EH (cell line): Measurements from ENCODE around the gene IDS.
"Not testable (repeated sequence)": the region's sequence is repeated elsewhere in the genome, so short reads cannot be mapped to it uniquely, and the experiment has no call there.

Experiments
- DNase-seq: peaks from one replicate; pipeline ENCODE4 v3.0.0-alpha.2; 2015; ENCODE audit warnings: low read depth

The IDS gene

DNA sequence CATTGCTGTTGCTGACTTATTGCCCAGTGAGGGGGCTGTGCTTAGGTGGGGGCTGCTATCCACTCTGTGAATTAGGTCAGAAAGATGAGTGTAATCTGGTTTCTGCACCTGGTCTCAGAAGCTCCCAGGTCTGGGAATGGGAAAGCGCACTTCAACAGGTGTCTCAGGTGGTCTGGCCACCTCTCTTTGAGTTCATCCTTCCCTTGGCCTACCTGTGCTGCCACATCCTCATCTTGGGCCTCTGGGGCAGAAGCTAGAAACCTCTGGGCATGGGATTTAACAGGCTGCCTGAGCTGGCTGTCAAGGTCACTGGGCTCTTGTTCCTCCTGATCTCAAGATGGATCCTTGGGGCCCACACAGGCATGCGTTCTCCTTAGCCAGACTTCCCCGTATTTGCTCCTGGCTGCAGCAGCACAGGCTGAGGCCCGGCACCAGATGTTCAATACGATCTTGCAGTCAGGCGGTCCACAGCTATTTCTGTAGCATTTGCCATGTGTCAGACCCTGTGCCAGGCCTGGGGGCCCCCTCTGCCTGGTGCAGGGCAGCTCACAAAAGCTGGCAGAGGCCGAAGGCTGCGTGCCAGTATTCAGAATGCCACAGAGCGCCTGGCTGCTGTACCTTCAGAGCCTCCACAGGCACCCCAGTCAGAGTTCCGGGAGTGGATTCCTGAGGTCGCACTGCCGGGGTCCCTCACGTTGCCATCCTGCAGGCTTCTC, 21.4 kb upstream of the IDS start:
- not testable (repeated sequence) for DNase-seq

- not testable (repeated sequence) for DNase-seq
Measured at GRCh38 chrX:149525903-149526302, 20.8 kb upstream of the IDS start.

- peak; percentile 85 for DNase-seq
Measured at GRCh38 chrX:149525389-149525788, 20.3 kb upstream of the IDS start.

DNA sequence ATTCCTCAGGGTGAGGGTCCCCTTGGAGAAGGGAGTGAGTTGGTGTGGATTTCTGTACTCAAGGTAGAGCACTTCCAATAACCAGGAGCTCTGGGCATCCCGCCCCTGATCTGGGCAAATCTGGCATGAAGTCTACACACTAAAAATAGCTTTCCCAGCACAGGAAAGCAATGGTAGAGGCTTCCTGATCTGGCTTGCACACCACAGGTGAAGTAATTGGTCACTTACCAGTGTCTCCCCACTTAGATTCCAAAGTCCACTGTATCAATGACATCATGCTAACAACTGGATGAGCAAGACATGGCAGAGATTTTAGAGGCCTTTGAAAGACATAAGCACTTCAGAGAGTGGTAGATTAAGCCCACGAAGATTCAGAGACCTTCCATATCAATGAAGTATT, 17.8 kb upstream of the IDS start:
- DNase-seq = no peak

DNA sequence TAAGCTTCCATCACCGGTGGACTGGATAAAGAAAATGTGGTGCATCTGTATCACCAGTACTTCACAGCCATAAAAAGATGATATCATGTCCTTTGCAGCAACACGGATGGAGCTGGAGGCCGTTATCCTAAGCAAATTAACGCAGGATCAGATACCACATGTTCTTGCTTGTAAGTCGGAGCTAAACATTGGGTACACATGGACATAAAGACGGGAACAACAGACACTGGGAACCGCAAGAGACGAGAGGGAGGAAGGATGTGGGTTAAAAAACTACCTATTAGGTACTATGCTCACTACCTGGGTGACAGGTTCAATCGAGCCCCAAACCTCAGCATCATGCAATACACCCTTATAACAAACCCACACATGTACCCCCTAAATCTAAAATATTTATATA, 16.3 kb upstream of the IDS start:
- no peak for DNase-seq

- peak; percentile 42 for DNase-seq
Measured at GRCh38 chrX:149520636-149521277, 15.7 kb upstream of the IDS start.

DNA sequence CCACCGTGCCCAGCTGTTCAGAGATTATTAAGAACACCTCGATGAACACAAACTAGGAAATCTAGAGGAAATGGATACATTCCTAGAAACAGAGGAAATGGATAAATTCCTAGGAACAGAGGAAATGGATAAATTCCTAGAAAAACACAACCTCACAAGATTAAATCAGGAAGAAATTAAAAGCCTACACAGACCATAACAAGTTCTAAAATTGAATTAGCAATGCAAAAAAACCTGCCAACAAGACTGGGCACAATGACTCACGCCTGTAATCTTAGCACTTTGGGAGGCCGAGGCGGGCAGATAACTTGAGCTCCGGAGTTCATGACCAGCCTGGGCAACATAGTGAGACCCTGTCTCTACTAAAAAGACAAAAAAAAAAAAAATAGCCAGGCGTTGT, 13.1 kb upstream of the IDS start:
- no peak for DNase-seq

- DNase-seq = no peak
Measured at GRCh38 chrX:149517308-149517707, 12.2 kb upstream of the IDS start.

DNA sequence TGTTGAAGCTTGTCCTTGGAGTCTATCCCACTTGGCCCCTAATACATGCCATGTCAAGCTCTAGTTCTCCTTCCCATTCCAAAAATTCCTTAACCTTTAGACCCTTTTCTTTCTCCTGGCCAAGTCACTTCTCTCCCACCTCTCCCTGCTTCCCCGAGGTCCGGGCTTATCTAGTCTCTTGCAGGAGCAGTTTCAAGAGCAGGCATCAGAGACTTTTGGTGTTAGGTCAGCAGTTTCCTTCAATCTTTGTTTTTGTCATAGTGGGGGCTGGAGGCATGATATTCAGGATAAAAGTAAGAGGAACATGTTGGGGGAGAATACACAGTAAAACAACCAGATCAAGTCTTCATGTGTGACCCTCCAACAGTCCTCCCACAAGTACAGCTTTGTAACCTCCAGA, 11.5 kb upstream of the IDS start:
- DNase-seq = no peak

DNA sequence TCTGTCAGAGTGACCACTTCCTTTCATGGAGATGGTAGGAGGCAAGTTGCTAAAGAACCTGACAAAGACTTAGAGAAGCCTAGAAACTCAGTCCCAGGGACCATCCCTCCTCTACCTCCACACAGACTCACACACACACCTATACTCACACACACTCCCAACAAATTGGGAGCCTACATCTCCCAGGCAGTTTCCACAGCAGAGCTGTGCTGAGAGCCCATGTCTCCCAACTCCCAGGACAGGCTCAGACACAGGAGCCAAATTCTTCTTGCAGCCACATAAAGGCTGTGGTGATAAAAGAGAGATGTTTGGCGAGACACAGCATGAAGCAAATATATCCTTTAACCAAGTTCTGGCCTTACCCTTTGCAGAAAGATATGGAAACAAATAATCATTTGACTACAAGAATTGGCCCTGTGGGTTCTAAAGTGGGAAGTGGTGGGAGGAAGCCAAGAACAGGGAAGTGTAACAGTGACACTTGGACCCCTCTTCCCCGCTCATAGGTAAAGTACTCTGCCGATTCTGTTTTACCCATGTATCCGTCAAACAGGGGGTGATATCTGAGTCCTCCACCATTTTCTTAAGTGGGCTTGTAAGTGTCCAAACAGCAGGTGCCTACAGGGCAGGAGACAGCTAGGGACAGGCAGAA, 11.0 kb upstream of the IDS start:
- no peak for DNase-seq

GRCh38 chrX:149513825-149514428, 8.8 kb upstream of the IDS start:
- peak; percentile 42 for DNase-seq

DNA sequence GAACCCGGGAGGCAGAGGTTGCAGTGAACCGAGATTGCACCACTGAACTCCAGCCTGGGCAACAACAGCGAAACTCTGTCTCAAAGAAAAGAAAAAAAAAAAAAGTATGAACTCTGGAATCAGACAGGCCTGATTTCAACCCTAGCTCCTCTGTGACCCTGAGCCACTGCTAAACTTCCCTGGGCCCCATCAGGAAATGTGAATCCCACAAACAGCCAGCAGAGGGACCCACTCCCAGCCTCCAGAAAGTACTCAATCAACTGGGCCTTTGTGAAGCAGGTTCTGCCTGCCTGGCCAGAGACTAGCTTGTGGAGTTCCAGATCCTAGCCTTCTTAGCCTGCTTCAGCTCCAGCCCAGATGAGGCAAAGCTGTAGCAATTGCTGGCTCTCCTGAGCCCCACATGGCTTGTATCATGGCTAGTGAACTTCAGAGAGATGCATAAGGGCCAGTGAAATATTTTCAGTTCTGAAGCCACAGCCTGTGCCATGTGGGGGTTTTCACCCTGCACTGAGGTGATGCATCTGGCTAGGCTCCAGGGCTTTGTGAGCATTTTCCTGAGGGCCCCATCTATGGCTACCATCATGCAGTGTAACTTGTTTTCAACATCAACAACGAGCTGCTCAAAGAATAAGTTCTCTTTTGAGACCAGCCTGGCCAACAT, 7.2 kb upstream of the IDS start:
- peak; percentile 58 for DNase-seq

- DNase-seq = no peak
Measured at GRCh38 chrX:149511081-149511480, 6.0 kb upstream of the IDS start.

- no peak for DNase-seq
Measured at GRCh38 chrX:149510386-149510785, 5.3 kb upstream of the IDS start.

DNA sequence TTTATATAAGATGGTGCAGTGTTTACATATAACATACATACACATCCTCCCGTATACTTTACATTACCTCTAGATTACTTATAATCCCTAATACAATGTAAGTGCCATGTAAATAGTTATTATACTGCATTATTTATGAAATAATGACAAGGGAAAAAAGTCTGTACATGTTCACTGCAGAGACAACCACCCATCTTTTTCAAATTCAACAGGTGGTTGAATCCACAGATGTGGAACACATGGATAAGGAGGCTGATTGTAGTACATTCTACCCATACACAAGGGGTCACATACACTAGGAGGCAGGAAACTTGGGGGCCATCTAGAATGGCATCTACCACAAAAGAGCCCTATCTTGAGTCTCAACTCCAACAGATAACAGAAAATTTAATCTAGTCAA, 3.4 kb upstream of the IDS start:
- no peak for DNase-seq

DNA sequence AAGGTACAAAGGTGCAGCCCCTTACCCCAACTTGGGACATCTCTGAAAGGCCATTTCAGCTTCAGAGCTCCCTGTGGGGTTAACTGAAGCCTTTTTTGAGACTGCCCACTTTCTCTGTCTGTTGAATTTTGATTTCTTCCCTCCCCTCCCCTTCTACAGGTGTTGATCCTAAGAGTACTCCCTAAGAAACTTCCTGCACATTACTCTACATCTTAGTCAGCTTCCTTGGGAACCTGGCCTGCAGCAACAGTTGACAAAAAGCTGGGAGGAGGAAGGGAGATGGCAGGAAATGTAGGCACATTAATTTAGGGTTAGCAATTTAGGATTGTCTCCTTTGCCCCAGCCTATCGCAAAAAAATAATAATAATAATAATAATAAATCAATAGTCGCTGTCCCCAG, 1.2 kb upstream of the IDS start:
- no peak for DNase-seq

DNA sequence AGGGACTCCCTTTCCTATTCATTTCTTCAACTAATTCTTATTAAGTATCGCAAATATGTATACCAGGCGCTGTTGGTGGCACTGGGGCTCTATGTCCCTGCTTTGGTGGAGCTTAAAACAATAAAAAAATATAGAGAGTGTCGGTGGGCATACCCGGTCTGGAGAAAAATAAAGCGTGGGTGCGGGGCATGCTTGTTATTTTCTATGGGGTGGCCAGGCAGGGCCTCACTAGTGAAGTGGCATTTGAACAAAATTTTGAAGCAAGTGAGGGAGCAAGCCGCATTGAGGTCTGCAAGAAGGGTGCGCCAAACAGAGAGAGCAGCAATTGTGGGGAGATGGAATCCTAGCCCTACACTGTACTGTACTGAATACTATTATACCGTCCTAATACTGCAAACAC, 565 bp upstream of the IDS start:
- DNase-seq = no peak

GRCh38 chrX:149504226-149504914, 736 bp downstream of the IDS start:
- DNase-seq = no peak

- peak; percentile 57 for DNase-seq
Measured at GRCh38 chrX:149503446-149503845, 1.7 kb downstream of the IDS start.

GRCh38 chrX:149502923-149503322, 2.2 kb downstream of the IDS start:
- not testable (repeated sequence) for DNase-seq

DNA sequence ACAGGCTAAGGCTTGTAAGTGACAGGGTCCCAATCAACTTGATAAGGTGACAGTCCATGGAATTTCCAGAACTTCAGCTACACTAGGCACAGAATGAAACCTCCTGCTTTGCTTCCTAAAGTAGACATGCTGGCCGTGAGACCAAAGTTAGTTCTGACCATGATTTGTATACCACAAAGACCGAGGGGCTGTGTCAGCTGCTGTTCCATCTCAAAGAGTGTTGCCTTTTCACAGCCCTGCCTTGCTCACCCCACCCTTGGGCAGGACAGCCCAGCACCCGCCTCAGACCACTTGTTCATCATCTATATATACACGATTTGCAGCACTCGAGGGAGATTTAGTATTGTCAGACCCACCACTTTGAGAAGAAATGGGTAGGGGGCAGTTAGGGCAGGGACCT, 5.3 kb downstream of the IDS start:
- DNase-seq = no peak

GRCh38 chrX:149498767-149499166, 6.3 kb downstream of the IDS start:
- no peak for DNase-seq
